NB4 (cell line): ENCODE results near the gene BAG1.
A peak's percentile ranks its signal among the peaks of the same experiment; 100 is the strongest.

Experiments used
- CTCF ChIP-seq: IDR thresholded peaks from one replicate; pipeline ENCODE4 v1.5.1; 2012; ENCODE audit warnings: low read depth, low read length
- MYC ChIP-seq: IDR thresholded peaks from 2 replicates; pipeline ENCODE4 v1.6.1; 2011; ENCODE audit warnings: low read depth, low read length
- POLR2A ChIP-seq: IDR thresholded peaks from 2 replicates; pipeline ENCODE4 v1.6.1; 2011; ENCODE audit warnings: mild to moderate bottlenecking; ENCODE audit not compliant: insufficient read length; ENCODE audit errors: extremely low read depth
- TF ChIP-seq, protein P1 (sequence below): IDR thresholded peaks from 2 replicates; pipeline ENCODE4 v1.6.1; 2011; ENCODE audit warnings: low read depth, low read length

GRCh38 chr9:33263131-33264002, 1.1 kb downstream of the BAG1 start:
- TF ChIP-seq CTCF, result no peak
- no peak for TF ChIP-seq POLR2A
- TF ChIP-seq, protein P1, sequence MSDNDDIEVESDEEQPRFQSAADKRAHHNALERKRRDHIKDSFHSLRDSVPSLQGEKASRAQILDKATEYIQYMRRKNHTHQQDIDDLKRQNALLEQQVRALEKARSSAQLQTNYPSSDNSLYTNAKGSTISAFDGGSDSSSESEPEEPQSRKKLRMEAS, result peak; percentile 8; the same call in 1 of the 2 replicates
- no peak for TF ChIP-seq MYC
